ENCODE results near the gene ZNF511.

DNA sequence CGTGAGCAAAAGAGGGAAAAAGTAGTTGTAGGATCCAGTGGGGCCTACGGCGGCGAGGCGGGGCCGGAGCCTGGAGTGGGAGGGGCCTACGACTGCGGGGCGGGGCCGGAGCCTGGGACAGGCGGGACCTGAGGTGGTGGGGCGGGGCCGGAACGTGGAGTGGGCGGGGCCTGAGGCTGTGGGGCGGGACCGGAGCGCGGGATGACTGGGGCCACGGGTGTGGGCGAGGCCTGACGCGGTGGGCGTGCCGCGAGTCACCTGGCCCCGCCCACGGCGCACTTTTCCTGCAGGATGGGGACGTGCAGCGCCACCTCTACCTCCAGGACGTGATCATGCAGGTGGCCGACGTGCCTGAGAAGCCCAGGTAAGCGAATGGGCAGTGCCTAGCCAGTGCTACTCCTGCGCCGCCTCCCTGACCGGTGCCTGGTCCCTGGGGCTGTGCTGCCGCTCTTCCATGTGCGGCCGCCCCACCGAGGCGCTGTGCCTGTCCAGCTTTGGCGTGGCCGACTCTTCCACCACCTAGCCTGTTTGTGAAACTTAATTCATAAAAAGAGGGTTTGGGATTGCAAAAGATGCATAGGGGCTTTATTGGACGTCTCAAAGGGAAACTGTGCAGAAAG is 496 bp downstream of the ZNF511 start:
- TF ChIP-seq, protein P1, sequence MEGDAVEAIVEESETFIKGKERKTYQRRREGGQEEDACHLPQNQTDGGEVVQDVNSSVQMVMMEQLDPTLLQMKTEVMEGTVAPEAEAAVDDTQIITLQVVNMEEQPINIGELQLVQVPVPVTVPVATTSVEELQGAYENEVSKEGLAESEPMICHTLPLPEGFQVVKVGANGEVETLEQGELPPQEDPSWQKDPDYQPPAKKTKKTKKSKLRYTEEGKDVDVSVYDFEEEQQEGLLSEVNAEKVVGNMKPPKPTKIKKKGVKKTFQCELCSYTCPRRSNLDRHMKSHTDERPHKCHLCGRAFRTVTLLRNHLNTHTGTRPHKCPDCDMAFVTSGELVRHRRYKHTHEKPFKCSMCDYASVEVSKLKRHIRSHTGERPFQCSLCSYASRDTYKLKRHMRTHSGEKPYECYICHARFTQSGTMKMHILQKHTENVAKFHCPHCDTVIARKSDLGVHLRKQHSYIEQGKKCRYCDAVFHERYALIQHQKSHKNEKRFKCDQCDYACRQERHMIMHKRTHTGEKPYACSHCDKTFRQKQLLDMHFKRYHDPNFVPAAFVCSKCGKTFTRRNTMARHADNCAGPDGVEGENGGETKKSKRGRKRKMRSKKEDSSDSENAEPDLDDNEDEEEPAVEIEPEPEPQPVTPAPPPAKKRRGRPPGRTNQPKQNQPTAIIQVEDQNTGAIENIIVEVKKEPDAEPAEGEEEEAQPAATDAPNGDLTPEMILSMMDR (IDR thresholded peaks at IDR 0.05; ENCODE audit: insufficient read depth, low read length, poor library complexity, severe bottlenecking): no peak
- TF ChIP-seq EZH2phosphoT487 (conservative IDR thresholded peaks at IDR 0.05; ENCODE audit: low read length): no peak

Data from SU-DHL-6 (cell line).